OCI-LY7 (cell line): ENCODE results near the gene OR1A2. TPM values are rescaled to one million over a fixed set of nuclear protein-coding genes. Genes with fewer than 3 reads are reported as not detected.

Source experiments
- BruUV-seq: library from RNA; stranded (reverse); fragments of 400-500 nt; replicated peaks from 2 replicates; lab custom pipeline; 2021; lab: Mats Ljungman, UMichigan
- CTCF ChIA-PET: fragments of 300-600 bp; sonication (Branson Sonifier 250); formaldehyde crosslinking; loops from one replicate; lab custom pipeline; 2022; ENCODE audit warnings: antibody characterized with exemption; ENCODE audit not compliant: unreplicated experiment; lab: Charles Lee
- POLR2A ChIA-PET: fragments of 300-600 bp; sonication (Branson Sonifier 250); formaldehyde crosslinking; loops from one replicate; lab custom pipeline; 2022; ENCODE audit warnings: antibody characterized with exemption; lab: Charles Lee
- DNase-seq: peaks from one replicate; pipeline ENCODE4 v3.0.0-alpha.2; 2015; ENCODE audit warnings: low spot score
- H2AFZ ChIP-seq: fragments of 200-600 bp; sonication (generic), shearing (Covaris generic); 2 replicates; pipeline ENCODE4 v1.6.1; 2014; ENCODE audit warnings: mild to moderate bottlenecking, antibody characterized with exemption, low read length, moderate library complexity
- H3K27ac ChIP-seq: fragments of 200-600 bp; sonication (generic); 2 replicates; pipeline ENCODE4 v1.5.1; 2014; ENCODE audit warnings: mixed run types, low read depth, mild to moderate bottlenecking, moderate library complexity, low read length, inconsistent platforms; ENCODE audit not compliant: poor library complexity, severe bottlenecking
- H3K36me3 ChIP-seq: fragments of 200-600 bp; sonication (generic); 2 replicates; pipeline ENCODE4 v1.6.1; 2014; ENCODE audit warnings: mild to moderate bottlenecking, antibody characterized with exemption, low read length, moderate library complexity, mixed read lengths; ENCODE audit not compliant: insufficient read depth
- H3K4me1 ChIP-seq: fragments of 200-600 bp; sonication (generic); 2 replicates; pipeline ENCODE4 v1.5.1; 2014; ENCODE audit warnings: mild to moderate bottlenecking, low read length; ENCODE audit not compliant: insufficient read depth, poor library complexity, severe bottlenecking
- H3K4me2 ChIP-seq: fragments of 200-600 bp; sonication (generic); 2 replicates; pipeline ENCODE4 v1.6.1; 2014; ENCODE audit warnings: mild to moderate bottlenecking, low read length
- H3K4me3 ChIP-seq: fragments of 200-600 bp; sonication (generic); 2 replicates; pipeline ENCODE4 v1.5.1; 2014; ENCODE audit warnings: mild to moderate bottlenecking, low read depth, low read length; ENCODE audit not compliant: poor library complexity, severe bottlenecking
- H3K79me2 ChIP-seq: fragments of 200-600 bp; sonication (generic); 2 replicates; pipeline ENCODE4 v1.6.1; 2016; ENCODE audit warnings: low read depth, mild to moderate bottlenecking, low read length, moderate library complexity, mixed read lengths; ENCODE audit not compliant: insufficient read depth
- H3K9me2 ChIP-seq: fragments of 200-600 bp; sonication (generic); 2 replicates; pipeline ENCODE4 v1.6.1; 2016; ENCODE audit warnings: mild to moderate bottlenecking, low read length, mixed read lengths; ENCODE audit not compliant: insufficient read depth
- H3K9me3 ChIP-seq: fragments of 200-600 bp; sonication (generic); 2 replicates; pipeline ENCODE4 v1.6.1; 2014; ENCODE audit warnings: mild to moderate bottlenecking, mixed run types, low read length, mixed read lengths
- H4K20me1 ChIP-seq: fragments of 200-600 bp; sonication (generic); 2 replicates; pipeline ENCODE4 v1.6.1; 2014; ENCODE audit warnings: mild to moderate bottlenecking, antibody characterized with exemption, low read length, moderate library complexity, mixed read lengths; ENCODE audit not compliant: insufficient read depth
- EZH2phosphoT487 ChIP-seq: fragments of 200-600 bp; sonication (generic); IDR thresholded peaks from 2 replicates; pipeline ENCODE4 v1.6.1; 2018; ENCODE audit warnings: low read depth, borderline replicate concordance, mild to moderate bottlenecking, mixed run types, antibody characterized with exemption, low read length, moderate library complexity, mixed read lengths
- intact Hi-C: fragments of 100-400 bp; cut with micrococcal nuclease; formaldehyde crosslinking; loops from one replicate; pipeline ENCODE4 v1.10.0; 2022; ENCODE audit not compliant: unreplicated experiment
- total RNA-seq, 2 experiments: library from RNA; depleted of rRNA in 1 of 2; stranded (reverse); fragments of >200 nt in 1 of 2; shearing (Covaris generic) in 1 of 2; gene quantifications; 2 replicates each; pipeline ENCODE4 v1.2.3, GENCODE V29; 2014 to 2022
- TF ChIP-seq, protein P1 (sequence below): fragments of 200-600 bp; sonication (generic); conservative IDR thresholded peaks from 2 replicates; pipeline ENCODE4 v1.5.1; 2014; ENCODE audit warnings: mild to moderate bottlenecking, antibody characterized with exemption, low read length, moderate library complexity, mixed read lengths

Gene OR1A2
- total RNA-seq, 2 experiments from 2014 or later = not detected

DNA sequence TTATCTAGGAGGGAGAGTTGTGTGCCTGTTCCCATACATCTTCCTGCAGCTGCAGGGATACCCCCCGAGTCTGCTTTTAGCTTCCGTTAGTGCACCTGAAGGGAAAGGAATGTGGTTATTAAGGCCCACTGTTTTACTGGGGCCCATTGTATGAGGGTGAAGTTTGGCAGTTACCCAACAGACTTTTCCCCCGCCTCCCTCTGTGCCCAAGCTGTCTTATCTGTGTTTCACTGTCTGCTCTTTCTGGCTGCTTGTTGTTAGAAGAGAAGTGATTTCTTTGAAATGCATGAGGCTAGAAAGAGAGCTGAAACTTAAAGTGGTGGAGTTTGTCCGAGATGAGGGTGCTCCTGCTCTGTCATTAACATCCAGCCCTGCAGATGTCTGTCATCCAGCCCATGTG lies 7.4 kb upstream of the OR1A2 start:
- intact Hi-C loops = no loop called here
- Histone ChIP-seq H3K36me3 (no peaks in the 10 kb centered on the region), H3K4me3 (no peak overlapping the region), H3K9me2 (no peaks in the 10 kb centered on the region), H2AFZ (no peak overlapping the region), H4K20me1 (no peaks in the 10 kb centered on the region), H3K9me3 (no peaks in the 10 kb centered on the region), H3K79me2 (no peaks in the 10 kb centered on the region), H3K27ac (no peak overlapping the region), H3K4me2 (no peak overlapping the region), H3K4me1 (no peaks in the 10 kb centered on the region)
- ChIA-PET POLR2A (no interaction called here), CTCF (no interaction called here)
- BruUV-seq = no TSS peak
- no peak for TF ChIP-seq EZH2phosphoT487
- TF ChIP-seq, protein P1, sequence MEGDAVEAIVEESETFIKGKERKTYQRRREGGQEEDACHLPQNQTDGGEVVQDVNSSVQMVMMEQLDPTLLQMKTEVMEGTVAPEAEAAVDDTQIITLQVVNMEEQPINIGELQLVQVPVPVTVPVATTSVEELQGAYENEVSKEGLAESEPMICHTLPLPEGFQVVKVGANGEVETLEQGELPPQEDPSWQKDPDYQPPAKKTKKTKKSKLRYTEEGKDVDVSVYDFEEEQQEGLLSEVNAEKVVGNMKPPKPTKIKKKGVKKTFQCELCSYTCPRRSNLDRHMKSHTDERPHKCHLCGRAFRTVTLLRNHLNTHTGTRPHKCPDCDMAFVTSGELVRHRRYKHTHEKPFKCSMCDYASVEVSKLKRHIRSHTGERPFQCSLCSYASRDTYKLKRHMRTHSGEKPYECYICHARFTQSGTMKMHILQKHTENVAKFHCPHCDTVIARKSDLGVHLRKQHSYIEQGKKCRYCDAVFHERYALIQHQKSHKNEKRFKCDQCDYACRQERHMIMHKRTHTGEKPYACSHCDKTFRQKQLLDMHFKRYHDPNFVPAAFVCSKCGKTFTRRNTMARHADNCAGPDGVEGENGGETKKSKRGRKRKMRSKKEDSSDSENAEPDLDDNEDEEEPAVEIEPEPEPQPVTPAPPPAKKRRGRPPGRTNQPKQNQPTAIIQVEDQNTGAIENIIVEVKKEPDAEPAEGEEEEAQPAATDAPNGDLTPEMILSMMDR = no peak
- DNase-seq = no peak

DNA sequence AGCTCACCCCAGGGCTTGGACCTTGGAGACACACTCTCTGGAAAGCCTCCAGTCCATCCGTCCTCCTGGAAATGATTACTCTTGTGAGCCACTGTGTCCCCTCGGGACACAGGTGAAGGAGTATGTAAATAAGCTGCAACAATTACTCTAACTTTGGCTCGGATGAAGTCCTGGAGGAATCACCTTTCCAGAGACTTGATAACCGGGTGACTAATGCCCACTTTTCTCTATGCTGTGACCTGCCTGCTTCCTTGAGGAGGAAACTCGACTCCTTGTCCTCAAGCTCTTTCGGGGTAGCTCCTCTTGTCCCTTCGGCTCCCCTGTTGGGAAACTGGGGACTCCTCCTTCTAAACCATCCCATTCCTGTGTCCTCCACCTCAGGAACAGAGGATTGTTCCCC lies 10.0 kb downstream of the OR1A2 start, which contains the start of gene OR1A1:
Gene OR1A1, plus strand, starts transcription at position 301 of the 400 bp plus-strand sequence. CDS start 7,954 bp downstream, outside the sequence.
- H3K36me3 ChIP-seq = no peaks in the 10 kb centered on the region
- H3K27ac ChIP-seq = no peak within 1 kb of the TSS
- H2AFZ ChIP-seq = no peak within 1 kb of the TSS
- H3K4me1 ChIP-seq = no peaks in the 10 kb centered on the region
- H4K20me1 ChIP-seq = no peaks in the 10 kb centered on the region
- DNase-seq = no peak
- H3K9me2 ChIP-seq = no peaks in the 10 kb centered on the region
- H3K79me2 ChIP-seq = no peaks in the 10 kb centered on the region
- H3K4me3 ChIP-seq = no peak within 1 kb of the TSS
- POLR2A ChIA-PET = no interaction called here
- intact Hi-C loops = no loop called here
- TF ChIP-seq EZH2phosphoT487 = no peak
- TF ChIP-seq, protein P1 = no peak
- BruUV-seq = no TSS peak
- H3K9me3 ChIP-seq = peaks cover 3% of the 10 kb centered on the region; the same call in 1 of the 2 replicates
- no peak within 1 kb of the TSS for H3K4me2 ChIP-seq
- CTCF ChIA-PET = no interaction called here

DNA sequence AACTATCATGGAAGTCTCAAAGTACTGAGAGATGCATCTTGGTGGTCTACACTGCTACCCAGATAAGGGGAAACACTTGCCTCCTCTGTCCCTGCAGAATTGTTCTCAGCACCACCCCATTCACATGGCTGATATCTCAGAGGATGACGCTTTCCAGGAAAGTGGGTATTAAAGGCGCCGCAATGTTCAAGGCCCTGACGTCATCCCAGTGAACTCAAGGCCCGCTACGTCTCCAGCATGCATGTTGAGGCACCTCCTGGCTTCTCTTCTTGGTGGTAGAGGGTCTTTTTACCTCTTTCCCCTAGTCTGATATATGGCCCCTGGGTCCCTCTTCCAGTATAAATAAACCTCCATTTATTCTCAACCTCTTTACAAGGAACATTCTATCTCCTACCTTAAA lies 11.2 kb downstream of the OR1A2 start:
- Histone ChIP-seq H3K79me2 (no peaks in the 10 kb centered on the region), H3K27ac (no peak overlapping the region), H3K4me1 (no peaks in the 10 kb centered on the region), H3K9me2 (no peaks in the 10 kb centered on the region), H3K36me3 (no peaks in the 10 kb centered on the region), H4K20me1 (no peaks in the 10 kb centered on the region), H2AFZ (no peak overlapping the region), H3K9me3 (peaks cover 3% of the 10 kb centered on the region; the same call in 1 of the 2 replicates), H3K4me2 (no peak overlapping the region), H3K4me3 (no peak overlapping the region)
- intact Hi-C loops = no loop called here
- TF ChIP-seq, protein P1 = no peak
- TF ChIP-seq EZH2phosphoT487 = no peak
- no peak for DNase-seq
- ChIA-PET CTCF (no interaction called here), POLR2A (no interaction called here)
- BruUV-seq = no TSS peak
